C4-2B (cell line): ENCODE measurements around the gene TCN1.

Source experiments
- H3K27ac ChIP-seq: fragments of 450-650 bp; 2 replicates; pipeline ENCODE4 v1.5.1; 2017
- ZFX ChIP-seq: fragments of 450-650 bp; IDR thresholded peaks from 2 replicates; pipeline ENCODE4 v1.6.1; 2017
- TF ChIP-seq, protein P1 (sequence below): fragments of 450-650 bp; conservative IDR thresholded peaks from 2 replicates; pipeline ENCODE4 v1.5.1; 2017; ENCODE audit warnings: mild to moderate bottlenecking

Gene TCN1

DNA sequence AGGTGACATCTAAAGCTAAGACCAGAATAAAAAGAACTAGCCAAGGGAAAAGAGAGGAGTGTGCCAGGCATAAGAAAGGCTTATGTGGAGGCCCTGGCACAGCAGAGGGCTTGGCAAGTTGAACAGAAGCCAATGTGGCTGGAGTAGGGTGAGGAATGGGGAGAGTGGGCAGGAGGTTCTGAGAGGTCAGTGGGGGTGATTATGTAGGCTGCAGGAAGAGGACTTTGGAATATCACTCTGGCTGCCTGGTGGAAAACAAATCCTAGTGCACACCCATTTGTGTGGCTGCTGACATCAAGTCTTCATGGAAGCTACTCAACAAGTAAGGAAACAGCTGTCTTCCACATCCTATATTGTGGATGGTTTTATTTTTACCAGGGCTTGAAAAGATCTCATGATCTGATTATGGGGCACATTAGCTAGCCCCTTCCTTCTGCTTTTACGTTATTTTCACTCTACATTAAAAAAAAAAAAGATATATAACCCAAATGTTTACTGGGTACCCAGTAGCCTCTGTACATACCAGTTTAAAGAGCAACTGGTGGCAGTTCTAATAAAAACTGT, 59.2 kb downstream of the TCN1 start:
- H3K27ac ChIP-seq = no peak overlapping the region
- TF ChIP-seq, protein P1, sequence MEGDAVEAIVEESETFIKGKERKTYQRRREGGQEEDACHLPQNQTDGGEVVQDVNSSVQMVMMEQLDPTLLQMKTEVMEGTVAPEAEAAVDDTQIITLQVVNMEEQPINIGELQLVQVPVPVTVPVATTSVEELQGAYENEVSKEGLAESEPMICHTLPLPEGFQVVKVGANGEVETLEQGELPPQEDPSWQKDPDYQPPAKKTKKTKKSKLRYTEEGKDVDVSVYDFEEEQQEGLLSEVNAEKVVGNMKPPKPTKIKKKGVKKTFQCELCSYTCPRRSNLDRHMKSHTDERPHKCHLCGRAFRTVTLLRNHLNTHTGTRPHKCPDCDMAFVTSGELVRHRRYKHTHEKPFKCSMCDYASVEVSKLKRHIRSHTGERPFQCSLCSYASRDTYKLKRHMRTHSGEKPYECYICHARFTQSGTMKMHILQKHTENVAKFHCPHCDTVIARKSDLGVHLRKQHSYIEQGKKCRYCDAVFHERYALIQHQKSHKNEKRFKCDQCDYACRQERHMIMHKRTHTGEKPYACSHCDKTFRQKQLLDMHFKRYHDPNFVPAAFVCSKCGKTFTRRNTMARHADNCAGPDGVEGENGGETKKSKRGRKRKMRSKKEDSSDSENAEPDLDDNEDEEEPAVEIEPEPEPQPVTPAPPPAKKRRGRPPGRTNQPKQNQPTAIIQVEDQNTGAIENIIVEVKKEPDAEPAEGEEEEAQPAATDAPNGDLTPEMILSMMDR = no peak

DNA sequence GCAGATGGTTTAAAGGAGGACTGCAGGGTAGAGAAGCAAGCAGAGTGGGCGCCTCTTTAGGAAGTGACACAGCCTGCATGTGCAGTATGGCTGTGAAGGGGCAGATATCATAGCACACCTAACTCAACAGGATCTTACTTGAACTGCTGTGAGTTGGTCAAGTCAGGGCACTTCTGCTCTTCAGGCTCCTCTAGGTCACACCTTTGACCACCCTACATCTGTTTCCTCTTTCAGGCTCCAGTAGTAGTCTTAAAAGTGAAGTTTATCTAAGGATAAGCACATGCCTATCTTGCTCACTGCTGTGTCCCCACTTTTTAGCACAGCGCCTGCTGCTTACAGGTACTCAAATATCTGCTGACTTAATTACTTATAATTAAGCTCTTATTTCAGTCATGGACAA, 62.2 kb downstream of the TCN1 start:
- no peak overlapping the region for H3K27ac ChIP-seq
- TF ChIP-seq, protein P1 = no peak
- TF ChIP-seq ZFX = no peak
